ENCODE measurements around the gene PDCD2L. TPM values are rescaled to one million over a fixed set of nuclear protein-coding genes. Genes with fewer than 3 reads are reported as not detected.

PDCD2L gene
- polyA plus RNA-seq, 4 donors, result 3.1 to 12.0 (median 6.8) TPM

- H3K27ac ChIP-seq (ENCODE audit: low read depth in 1 of 3, low read length in 2 of 3), result no peak overlapping the region
- DNase-seq (no peak), FAIRE-seq (no peak)
- peaks cover 2 to 32% (median 24%) of the 10 kb centered on the region in 3 donors for H3K36me3 ChIP-seq (ENCODE audit: control insufficient read depth in 3 of 3, insufficient read depth in 2 of 3, low read depth in 1 of 3, low read length in 3 of 3)
- 90 to 93% (median 92%) methylated on average over 8 of the region's 8 CpGs for WGBS, 3 donors
- no peak overlapping the region for H3K4me3 ChIP-seq (ENCODE audit: low read depth in 1 of 3, low read length in 3 of 3)
- H3K4me1 ChIP-seq (ENCODE audit: control insufficient read depth in 3 of 3, insufficient read depth in 2 of 3, low read depth in 1 of 3, low read length in 2 of 3), result no peaks in the 10 kb centered on the region
- no peaks in the 10 kb centered on the region for H3K9me3 ChIP-seq (ENCODE audit: control insufficient read depth in 2 of 2, insufficient read depth in 1 of 2, low read depth in 1 of 2, low read length in 1 of 2)
- no peaks in the 10 kb centered on the region for H3K27me3 ChIP-seq (ENCODE audit: control insufficient read depth in 3 of 3, insufficient read depth in 3 of 3, low read length in 3 of 3)
These were observed 67.9 kb downstream of the PDCD2L start for GRCh38 chr19:34471906-34472700.

- Histone ChIP-seq H3K4me3 (ENCODE audit: low read depth in 1 of 3, low read length in 3 of 3) (no peak overlapping the region), H3K27ac (ENCODE audit: low read depth in 1 of 3, low read length in 2 of 3) (no peak overlapping the region), H3K9me3 (ENCODE audit: control insufficient read depth in 2 of 2, insufficient read depth in 1 of 2, low read depth in 1 of 2, low read length in 1 of 2) (no peaks in the 10 kb centered on the region), H3K4me1 (ENCODE audit: control insufficient read depth in 3 of 3, insufficient read depth in 2 of 3, low read depth in 1 of 3, low read length in 2 of 3) (no peaks in the 10 kb centered on the region), H3K27me3 (ENCODE audit: control insufficient read depth in 3 of 3, insufficient read depth in 3 of 3, low read length in 3 of 3) (peaks cover 0 to under 1% (median 0%) of the 10 kb centered on the region in 3 donors), H3K36me3 (ENCODE audit: control insufficient read depth in 3 of 3, insufficient read depth in 2 of 3, low read depth in 1 of 3, low read length in 3 of 3) (peaks cover 2 to 27% (median 16%) of the 10 kb centered on the region in 3 donors)
- no peak for FAIRE-seq
- no peak for DNase-seq
- 80 to 81% (median 80%) methylated on average over 4 of the region's 4 CpGs for WGBS, 3 donors
These were observed 70.2 kb downstream of the PDCD2L start for GRCh38 chr19:34474233-34474989.

GRCh38 chr19:34475026-34475974 lies 71.1 kb downstream of the PDCD2L start:
- no peaks in the 10 kb centered on the region for H3K9me3 ChIP-seq (ENCODE audit: control insufficient read depth in 2 of 2, insufficient read depth in 1 of 2, low read depth in 1 of 2, low read length in 1 of 2)
- peak overlapping the region in 1 of 3 donors; percentile 56 for H3K27ac ChIP-seq (ENCODE audit: low read depth in 1 of 3, low read length in 2 of 3)
- H3K4me1 ChIP-seq (ENCODE audit: control insufficient read depth in 3 of 3, insufficient read depth in 2 of 3, low read depth in 1 of 3, low read length in 2 of 3), result no peaks in the 10 kb centered on the region
- H3K27me3 ChIP-seq (ENCODE audit: control insufficient read depth in 3 of 3, insufficient read depth in 3 of 3, low read length in 3 of 3), result peaks cover 0 to 7% (median 0%) of the 10 kb centered on the region in 3 donors
- FAIRE-seq (no peak), DNase-seq (no peak)
- no peak overlapping the region for H3K4me3 ChIP-seq (ENCODE audit: low read depth in 1 of 3, low read length in 3 of 3)
- peaks cover 2 to 21% (median 16%) of the 10 kb centered on the region in 3 donors for H3K36me3 ChIP-seq (ENCODE audit: control insufficient read depth in 3 of 3, insufficient read depth in 2 of 3, low read depth in 1 of 3, low read length in 3 of 3)
- 53 to 69% (median 55%) methylated on average over 9 of the region's 9 CpGs for WGBS, 3 donors

Other genes with a start within 250 kb of the PDCD2L start
- 100 to 1,000 TPM in 1 of 4 donors, 10 to 100 TPM in 3; 53.0 to 106 (median 73.0) TPM for gene LSM14A, start 231.9 kb upstream of the PDCD2L start, polyA plus RNA-seq
- 10 to 100 TPM in 2 of 4 donors, 1 to 10 TPM in 2; 2.7 to 20.4 (median 6.9) TPM for gene GARRE1, start 149.8 kb upstream of the PDCD2L start, polyA plus RNA-seq
- gene GPI, start 39.2 kb upstream of the PDCD2L start, polyA plus RNA-seq, result 100 to 1,000 TPM in 3 of 4 donors, 10 to 100 TPM in 1; 98.6 to 199 (median 125) TPM
- gene UBA2, start 24.0 kb downstream of the PDCD2L start, polyA plus RNA-seq, result 10 to 100 TPM; 29.3 to 87.4 (median 59.1) TPM
- 1 to 10 TPM in 3 of 4 donors, not detected in 1; 2.4 to 5.8 (median 3.8) TPM for gene WTIP, start 77.4 kb downstream of the PDCD2L start, polyA plus RNA-seq

All from small intestine (tissue), 7 donors.